ENCODE results near the gene IPO13.

The IPO13 gene

DNA sequence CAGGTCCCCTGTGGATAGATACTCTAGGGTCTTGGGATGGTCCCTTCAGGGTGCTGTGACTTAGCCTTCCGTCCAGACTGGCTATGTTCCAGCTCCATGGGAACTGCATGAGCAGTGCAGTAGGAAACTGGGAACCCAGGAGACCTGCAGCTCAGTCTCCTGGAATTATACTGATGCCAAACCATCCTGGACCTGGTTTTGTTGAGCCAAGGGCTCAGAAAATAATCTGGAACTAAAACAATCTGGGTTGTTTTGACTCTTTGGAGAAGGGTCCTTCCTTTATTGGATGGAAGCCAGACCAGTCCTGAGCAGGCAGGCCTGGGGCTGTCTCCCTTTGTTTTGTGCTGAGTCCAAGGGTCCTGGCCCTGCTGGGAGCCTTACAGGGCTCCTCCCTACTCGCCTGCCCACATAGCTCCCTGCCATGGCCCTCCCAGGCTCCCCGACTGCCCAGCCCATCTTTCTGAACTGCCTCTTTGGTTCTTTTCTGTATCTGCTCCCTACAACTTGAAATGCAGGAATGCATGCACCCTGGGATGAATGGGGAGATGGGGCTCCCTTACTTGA, 1.2 kb downstream of the IPO13 start:
- no peak overlapping the region for H3K27ac ChIP-seq
- DNase-seq (ENCODE audit: low read depth, low spot score): no peak

DNA sequence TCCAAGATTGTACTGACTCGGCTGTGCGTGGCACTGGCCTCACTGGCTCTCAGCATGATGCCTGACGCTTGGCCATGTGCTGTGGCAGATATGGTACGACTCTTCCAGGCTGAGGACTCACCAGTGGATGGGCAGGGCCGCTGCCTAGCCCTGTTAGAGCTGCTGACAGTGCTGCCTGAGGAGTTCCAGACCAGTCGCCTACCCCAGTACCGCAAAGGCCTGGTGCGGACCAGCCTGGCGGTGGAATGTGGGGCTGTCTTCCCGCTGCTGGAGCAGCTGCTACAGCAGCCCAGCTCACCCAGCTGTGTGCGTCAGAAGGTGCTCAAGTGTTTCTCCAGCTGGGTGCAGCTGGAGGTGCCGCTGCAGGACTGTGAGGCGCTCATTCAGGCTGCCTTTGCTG, 2.9 kb downstream of the IPO13 start:
- no peak for DNase-seq (ENCODE audit: low read depth, low spot score)
- no peak overlapping the region for H3K27ac ChIP-seq

DNA sequence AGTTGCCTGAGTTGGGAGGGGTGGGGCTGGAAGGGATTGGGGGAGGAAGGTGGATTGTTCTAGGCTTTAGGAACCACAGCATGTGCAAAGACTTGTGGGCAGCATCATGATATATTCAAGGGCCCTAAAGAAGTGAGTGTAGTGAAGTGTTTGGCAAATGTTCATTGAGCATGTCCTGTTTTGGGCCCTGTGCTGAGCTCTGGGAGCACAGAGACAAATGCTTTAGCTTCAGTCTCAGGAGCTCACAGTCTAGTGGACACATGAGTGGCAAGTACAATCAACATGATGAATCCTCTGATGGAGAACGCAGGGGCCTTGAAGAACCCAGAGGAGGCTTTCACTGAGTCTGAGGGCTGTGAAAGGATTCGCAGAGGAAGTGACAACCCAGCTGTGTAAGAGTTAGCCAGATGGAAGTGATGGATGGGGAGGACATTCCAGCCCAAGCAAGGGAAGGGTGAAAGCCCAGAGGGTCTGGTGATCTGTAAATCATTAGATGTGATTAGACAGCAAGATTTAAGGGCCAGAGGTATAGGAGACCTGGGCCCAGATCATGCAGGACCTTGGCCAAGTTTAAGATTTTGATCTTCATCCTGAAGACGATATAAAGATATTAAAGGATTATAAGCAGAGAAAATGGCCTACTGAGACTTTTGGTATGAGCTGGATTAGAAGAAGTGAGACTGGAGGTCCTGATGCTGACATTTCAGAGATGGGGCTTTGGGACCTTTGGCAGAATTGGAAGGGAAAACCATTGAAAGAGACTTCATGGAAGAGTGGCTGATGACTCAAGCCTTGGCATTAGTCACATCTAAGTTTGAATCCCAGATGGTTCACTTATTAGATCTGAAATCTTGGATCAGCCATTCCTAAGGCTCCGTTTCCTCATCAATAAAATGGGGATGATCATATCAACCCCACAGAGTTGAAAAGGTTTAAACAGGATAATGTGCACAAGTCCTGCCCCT, 4.6 kb downstream of the IPO13 start:
- no peak overlapping the region for H3K27ac ChIP-seq
- no peak for DNase-seq (ENCODE audit: low read depth, low spot score)

DNA sequence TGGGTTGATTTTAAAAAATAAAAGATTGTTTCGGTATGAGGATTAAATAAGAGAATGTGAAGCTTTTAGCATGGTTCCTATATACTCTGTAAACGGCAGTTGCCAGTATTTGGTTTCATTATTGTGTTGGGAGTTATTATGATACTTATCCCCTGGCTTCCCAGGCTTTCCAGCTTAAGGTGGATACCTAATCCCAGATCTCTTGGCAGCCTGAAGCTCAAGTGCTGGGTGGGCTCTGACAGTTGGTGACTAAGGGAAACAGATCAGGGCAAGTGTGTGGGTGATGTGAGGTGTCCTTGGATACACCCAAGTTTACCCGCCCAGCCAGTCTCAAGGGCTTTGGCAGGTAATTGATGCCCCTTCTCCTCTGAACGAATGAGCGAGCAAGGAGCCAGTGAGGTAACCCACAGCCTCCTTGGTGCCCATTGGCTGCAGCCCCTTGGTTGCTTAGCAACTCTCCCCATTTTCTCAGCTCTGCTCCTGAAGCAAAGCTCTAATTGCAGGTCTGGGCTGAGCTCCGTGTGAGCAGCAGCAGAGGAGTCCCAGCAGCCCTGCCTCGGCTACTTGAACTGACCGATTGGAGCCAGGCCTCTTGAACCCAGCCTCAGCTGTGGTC, 6.1 kb downstream of the IPO13 start:
- no peak overlapping the region for H3K27ac ChIP-seq
- no peak for DNase-seq (ENCODE audit: low read depth, low spot score)

DNA sequence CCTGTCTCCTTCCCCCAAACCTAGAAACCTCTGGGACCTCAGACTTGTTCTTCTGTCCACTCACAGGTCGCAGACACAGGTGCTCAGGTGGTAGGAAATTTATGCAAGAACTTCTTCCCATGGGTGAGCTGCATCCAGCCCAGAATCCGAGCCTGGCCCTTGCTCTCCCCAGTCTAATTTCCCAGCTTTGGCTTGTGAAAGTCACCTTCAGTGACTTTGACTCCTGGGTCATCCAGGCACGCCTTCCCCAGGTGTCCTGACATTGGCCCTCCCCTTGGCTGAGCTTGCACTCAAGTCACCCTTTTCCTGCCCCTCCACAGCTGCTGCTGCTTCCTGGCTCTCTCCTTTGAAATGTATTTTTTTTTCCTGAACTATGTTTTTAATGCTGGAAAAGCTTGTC, 6.6 kb downstream of the IPO13 start:
- DNase-seq (ENCODE audit: low read depth, low spot score): no peak
- no peak overlapping the region for H3K27ac ChIP-seq

DNA sequence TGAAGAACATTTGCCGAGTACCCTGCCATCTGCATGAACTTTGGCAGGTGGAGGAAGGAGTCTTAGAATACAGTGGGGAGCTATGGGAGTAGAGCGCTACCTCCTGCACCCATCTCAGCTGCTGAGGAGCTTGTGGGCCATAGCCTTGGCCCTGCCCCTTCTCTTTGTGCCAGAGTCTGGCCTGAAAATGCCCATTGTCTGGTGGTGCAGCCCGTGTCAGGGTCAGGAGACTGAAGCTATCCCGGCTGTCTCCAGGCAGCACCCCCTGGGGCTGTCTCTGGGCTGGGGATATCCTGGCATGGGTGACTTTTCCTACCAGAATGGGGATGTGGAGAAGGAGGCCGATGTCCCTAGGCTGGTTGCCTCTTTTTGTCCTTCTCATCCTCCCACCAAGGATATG, 7.3 kb downstream of the IPO13 start:
- no peak overlapping the region for H3K27ac ChIP-seq
- no peak for DNase-seq (ENCODE audit: low read depth, low spot score)

DNA sequence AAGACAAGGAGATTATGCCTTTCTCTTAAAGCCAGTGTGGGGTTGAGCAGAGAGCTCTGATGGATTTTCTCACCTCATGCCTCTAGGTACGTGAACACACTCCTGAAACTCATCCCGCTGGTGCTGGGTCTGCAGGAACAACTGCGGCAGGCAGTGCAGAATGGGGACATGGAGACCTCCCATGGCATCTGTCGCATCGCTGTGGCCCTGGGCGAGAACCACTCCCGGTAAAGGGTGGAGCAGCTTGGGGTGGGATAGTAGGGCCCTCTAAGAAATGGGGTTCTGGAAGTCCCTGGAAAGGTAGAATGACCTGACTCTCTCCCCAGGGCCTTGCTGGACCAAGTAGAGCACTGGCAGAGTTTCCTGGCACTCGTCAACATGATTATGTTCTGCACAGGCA, 9.5 kb downstream of the IPO13 start:
- H3K27ac ChIP-seq: no peak overlapping the region
- DNase-seq (ENCODE audit: low read depth, low spot score): no peak

DNA sequence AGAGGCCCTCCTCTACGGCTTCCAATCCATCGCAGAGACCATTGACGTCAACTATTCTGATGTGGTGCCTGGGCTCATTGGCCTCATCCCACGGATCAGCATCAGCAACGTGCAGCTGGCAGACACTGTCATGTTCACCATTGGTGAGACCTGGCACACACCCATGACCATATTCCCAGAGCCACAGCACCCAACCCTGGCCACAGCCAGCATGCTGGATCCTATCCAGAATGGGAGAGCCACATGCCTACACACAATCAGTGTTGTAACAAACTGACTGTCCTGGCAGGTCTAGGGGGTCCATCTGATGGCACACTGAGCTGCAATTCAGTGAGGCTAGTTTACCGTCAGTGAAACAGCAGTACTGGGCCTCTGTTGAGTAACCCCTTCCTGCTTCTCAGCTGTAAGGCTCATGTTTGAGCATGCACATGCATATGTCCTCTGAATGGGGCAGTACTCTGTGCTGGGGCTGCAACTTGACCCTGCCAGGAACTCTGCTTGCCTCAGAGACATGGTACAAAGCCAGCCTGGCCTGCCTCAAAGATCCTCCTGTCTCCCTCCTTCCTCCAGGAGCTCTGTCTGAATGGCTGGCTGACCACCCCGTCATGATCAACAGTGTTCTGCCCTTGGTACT, 10.8 kb downstream of the IPO13 start:
- no peak overlapping the region for H3K27ac ChIP-seq
- DNase-seq (ENCODE audit: low read depth, low spot score): no peak

DNA sequence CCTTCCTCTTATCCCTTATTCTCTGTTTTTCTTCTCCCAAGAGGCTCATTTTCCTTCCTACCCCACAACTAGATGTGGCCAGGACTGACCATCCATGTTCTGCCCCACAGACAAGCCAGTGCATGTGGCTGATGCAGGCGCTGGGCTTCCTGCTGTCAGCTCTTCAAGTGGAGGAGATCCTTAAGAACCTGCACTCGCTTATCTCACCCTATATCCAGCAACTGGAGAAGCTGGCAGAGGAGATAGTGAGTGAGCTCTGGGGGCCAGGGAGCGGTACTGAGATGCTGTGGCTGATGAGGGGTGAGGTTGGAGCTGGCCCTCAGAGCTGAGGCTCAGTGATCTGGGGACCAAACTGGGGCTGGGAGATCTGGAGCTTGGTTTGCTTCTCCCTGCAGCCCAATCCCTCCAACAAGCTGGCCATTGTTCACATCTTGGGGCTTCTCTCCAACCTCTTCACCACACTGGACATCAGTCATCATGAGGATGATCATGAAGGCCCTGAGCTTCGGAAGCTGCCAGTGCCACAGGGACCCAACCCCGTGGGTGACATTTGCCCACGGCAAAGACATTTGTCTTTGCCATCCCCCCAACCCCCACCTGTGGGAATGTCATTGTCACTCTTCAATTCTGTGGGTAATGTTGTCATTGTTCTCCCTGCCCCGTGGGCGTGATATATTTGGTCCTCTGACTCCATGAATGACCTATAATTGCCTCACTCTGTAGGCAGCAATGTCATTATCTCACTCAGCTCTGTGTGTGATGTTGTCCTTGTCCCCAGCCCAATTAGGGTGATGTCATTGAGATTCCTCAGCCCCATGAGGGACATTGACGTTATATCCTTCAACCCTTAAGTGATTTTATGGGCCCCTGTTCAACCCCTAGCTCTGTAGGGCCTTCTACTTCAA, 11.9 kb downstream of the IPO13 start:
- no peak overlapping the region for H3K27ac ChIP-seq
- no peak for DNase-seq (ENCODE audit: low read depth, low spot score)

DNA sequence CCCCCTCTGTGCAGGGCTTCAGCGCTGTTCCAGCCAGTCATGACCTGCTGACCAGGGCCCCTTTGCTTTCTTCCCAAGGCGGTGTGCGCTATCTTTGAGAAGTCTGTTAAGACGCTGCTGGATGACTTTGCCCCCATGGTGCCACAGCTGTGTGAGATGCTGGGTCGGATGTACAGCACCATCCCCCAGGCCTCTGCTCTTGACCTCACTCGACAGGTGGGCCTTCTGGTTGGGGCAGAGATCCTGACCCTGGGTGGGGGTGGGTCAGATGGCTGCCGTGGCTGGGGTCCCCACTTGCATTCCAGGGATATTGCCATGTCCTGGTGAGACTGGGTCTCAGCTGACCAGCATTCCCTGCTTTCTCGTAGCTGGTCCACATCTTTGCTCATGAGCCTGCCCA, 14.0 kb downstream of the IPO13 start:
- no peak overlapping the region for H3K27ac ChIP-seq
- no peak for DNase-seq (ENCODE audit: low read depth, low spot score)

DNA sequence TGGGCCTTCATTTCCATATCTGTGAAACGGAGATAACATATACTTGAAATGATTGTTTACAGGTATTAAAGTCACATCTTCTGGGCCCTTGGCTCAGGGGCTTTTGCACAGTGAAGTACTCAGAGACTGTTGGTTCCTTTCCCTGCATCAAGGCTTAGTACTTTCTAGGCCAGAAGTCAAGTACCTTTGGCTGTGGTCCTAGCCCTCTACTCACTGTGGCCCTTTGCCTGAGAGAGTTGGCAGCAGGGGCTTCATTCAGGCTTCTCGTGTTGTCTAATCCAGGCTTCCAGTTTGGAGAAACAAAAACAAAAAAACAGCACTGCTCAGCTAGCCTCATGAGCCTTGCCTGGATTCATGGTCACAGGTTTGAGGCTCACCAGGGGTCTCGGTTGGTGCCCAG, 14.9 kb downstream of the IPO13 start:
- H3K27ac ChIP-seq: no peak overlapping the region
- no peak for DNase-seq (ENCODE audit: low read depth, low spot score)

DNA sequence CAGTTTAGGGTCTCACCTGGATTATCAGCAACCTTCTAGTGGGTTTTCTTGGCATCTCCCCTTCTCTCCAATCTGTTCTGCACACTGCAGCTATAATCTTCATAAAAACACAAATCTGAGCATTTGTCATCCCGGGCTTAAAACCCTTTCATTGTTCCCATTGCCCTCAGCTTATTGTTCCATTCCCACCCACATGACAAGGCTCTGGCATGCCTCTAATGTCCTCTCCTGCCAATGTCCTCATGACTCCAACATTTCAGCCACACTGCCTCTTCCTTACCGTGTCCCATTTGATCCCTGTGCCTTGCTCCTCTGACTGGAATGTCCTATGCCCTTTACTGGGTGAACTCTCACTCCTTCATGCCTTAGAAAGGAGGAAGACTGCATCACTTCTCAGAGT, 15.6 kb downstream of the IPO13 start:
- H3K27ac ChIP-seq: no peak overlapping the region
- DNase-seq (ENCODE audit: low read depth, low spot score): no peak

DNA sequence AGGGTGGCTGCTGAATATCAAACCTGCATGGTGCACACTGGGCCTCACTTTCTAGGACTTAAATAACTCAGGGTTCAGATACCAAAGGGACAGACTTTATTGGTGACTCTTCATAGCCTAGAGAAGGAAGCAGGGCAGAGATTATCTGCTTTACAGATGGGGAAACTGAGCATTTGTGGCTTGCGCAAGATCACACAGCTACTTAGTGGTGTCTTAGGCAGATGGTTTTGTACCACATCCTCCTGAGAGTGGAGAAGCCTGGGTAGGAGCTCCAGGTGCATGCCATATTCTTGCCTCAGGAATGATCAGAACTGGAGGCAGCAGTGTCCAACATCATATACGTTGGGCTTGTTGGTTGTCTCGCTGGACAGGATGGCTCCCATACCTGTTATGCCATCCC, 16.3 kb downstream of the IPO13 start:
- DNase-seq (ENCODE audit: low read depth, low spot score): no peak

DNA sequence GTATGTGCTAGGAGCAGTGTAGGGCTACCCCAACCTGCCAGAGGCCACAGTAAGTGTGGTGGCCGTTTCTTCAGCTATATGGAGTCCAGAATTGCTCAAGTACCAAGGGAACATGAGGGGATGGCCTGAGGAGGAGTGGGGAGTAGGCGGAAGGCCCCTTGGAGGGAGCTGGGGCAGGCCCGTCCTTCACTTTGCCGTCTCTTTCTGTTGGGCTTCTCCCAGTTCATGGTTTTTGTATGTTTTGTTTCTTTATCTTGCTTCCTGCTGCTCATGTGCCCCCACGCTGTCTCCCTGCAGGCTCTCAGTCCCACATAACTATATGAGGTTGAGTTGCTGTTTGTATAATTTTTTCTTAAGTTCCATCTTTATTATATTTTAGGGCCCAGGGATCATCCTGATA, 17.1 kb downstream of the IPO13 start:
- H3K27ac ChIP-seq: no peak overlapping the region
- no peak for DNase-seq (ENCODE audit: low read depth, low spot score)

More for the DNA sequence above, 16.3 kb downstream of the IPO13 start:
- no peak overlapping the region for H3K27ac ChIP-seq

DNA sequence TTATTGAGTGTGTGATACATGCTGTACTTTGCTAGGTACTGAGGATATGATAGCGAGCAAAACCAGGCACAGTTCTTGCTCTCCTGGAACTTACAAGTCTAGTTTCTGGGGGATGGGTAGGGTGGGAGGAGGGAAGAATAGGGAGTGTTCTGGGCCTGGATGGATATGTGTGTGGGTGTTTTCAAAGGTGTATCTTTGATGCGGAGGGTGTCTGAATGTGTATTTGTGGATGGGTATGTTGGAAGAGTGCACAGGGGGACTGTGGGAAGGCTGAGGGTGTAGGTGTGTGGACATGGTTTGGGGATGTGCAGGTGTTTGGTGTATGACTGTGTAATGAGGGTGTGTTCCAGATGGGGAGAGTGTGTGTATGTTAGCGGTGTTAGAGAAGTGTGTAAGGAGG, 18.6 kb downstream of the IPO13 start:
- DNase-seq (ENCODE audit: low read depth, low spot score): no peak
- no peak overlapping the region for H3K27ac ChIP-seq

DNA sequence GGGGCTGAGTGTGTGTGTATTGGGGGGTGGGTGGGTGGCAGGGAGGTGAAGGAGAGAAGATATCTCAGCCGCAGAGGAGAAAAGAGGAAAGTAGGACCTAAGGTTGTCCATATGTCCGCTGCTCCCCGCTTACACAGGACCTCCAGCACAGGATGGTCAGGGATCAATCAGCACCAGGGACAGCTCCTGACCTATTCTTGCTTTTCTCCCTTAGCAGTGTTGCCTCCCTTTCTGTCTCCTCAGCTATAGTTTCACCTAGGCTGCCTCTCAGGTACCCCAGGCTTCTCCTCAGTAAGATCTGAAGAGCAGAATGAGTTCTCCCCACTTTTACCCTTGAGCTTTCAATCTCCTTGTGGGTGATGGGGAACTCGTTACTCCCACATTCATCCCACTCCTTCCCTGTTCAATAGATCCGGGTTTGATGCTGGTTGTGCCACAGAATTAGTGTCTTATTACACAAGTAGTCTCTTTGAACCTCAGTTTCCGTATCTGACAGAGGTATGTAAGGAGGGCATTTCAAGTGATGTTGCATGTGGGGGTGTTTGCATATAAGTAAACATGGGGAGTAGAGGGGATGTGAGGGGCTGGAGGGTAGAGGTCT, 21.7 kb downstream of the IPO13 start:
- DNase-seq (ENCODE audit: low read depth, low spot score): no peak
- no peak overlapping the region for H3K27ac ChIP-seq

DNA sequence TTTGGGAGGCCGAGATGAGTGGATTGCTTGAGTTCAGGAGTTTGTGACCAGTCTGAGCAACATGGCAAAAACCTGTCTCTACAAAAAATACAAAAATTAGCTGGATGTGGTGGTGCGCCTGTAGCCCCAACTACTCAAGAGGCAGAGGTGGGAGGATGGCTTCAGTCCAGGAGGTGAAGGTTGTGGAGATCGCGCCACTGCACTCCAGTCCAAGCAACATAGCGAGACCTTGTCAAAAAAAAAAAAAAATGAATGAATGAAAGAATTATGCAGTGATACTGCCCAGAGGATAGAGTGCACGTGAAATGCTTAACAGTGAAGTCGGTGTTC, 22.6 kb downstream of the IPO13 start:
- no peak overlapping the region for H3K27ac ChIP-seq
- no peak for DNase-seq (ENCODE audit: low read depth, low spot score)

DNA sequence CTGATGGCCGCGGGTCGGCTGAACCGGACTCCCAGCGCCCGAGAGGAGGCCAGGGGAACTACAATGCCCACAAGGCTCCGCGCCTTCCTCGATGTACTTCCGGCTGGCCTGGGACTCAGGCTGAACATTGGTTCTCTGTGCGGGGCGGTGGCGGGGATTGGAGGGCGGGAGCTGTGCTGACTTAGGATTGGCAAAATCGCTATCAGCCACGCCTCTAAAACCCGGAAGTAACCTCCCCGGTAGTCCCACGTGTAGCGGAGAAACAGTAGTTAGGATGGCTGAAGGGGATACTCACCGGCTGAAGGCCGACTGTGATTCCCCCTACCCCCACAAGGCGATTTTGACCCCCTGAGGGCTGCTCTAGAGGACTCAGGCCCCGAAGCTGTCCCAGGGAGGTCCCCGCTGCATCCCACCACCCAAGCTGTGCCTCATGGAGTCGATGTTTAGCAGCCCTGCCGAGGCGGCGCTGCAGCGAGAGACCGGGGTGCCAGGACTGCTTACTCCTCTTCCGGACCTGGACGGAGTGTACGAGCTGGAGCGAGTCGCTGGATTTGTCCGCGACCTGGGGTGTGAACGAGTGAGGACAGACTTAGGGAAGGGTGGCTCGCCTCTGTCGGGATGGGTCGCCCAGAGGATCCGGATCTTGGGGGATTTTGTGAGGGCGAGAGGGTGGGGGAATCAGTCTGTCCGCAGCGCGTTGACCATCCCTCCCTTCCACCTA, 23.2 kb downstream of the IPO13 start, which contains the start of gene DPH2:
Gene DPH2 (plus strand): TSS at position 265 of the 721 bp plus-strand sequence. CDS start 166 bp downstream, at position 431.
- H3K27ac ChIP-seq: no peak within 1 kb of the TSS
- DNase-seq (ENCODE audit: low read depth, low spot score): peak; percentile 87

DNA sequence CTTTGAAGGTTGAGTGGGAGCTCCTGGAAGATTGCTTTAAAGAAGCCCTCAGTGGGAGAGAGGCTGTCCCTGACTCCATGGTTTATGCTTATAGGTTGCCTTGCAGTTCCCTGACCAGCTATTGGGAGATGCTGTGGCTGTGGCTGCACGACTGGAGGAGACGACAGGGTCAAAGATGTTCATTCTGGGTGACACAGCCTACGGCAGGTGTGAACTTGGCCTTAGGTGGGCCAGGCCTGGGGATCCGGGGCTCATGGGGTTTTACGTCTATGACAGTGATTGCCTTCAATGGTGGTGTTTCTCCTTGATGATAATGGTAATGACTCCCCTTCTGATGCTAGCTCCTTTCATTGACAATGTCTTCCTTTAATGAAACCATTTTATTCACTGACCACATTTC, 23.8 kb downstream of the IPO13 start:
- no peak for DNase-seq (ENCODE audit: low read depth, low spot score)
- no peak overlapping the region for H3K27ac ChIP-seq
